Neuronal stem cell (in vitro differentiated cells): ENCODE measurements around the gene SVOPL.

Source experiments
- DNase-seq: peaks from one replicate; pipeline ENCODE4 v3.0.0-alpha.2; 2013; ENCODE audit warnings: low spot score
- H2AFZ ChIP-seq: one replicate; pipeline ENCODE4 v1.6.1; 2013; ENCODE audit warnings: mild to moderate bottlenecking, low read length, inconsistent platforms
- H2AK5ac ChIP-seq: 2 replicates; pipeline ENCODE4 v1.6.1; 2013; ENCODE audit warnings: low read depth, mild to moderate bottlenecking, inconsistent platforms, low read length, moderate library complexity, mixed read lengths
- H2BK120ac ChIP-seq: 2 replicates; pipeline ENCODE4 v1.6.1; 2013; ENCODE audit warnings: low read depth, mild to moderate bottlenecking, inconsistent platforms, low read length, moderate library complexity, mixed read lengths
- H2BK12ac ChIP-seq: one replicate; pipeline ENCODE4 v1.6.1; 2013; ENCODE audit warnings: low read length, inconsistent platforms
- H2BK15ac ChIP-seq: 2 replicates; pipeline ENCODE4 v1.6.1; 2013; ENCODE audit warnings: mild to moderate bottlenecking, low read length, inconsistent platforms, mixed read lengths
- H2BK5ac ChIP-seq: one replicate; pipeline ENCODE4 v1.6.1; 2013; ENCODE audit warnings: inconsistent platforms, mild to moderate bottlenecking, low read length, moderate library complexity
- H3K14ac ChIP-seq: one replicate; pipeline ENCODE4 v1.6.1; 2013; ENCODE audit warnings: low read length, inconsistent platforms
- H3K18ac ChIP-seq: 2 replicates; pipeline ENCODE4 v1.6.1; 2013; ENCODE audit warnings: low read length, inconsistent platforms
- H3K23ac ChIP-seq: 2 replicates; pipeline ENCODE4 v1.6.1; 2013; ENCODE audit warnings: low read depth, mild to moderate bottlenecking, mixed read lengths, low read length, inconsistent platforms; ENCODE audit not compliant: poor library complexity
- H3K27ac ChIP-seq: replicated peaks from 3 replicates; pipeline ENCODE4 v1.5.1; 2013; ENCODE audit warnings: low read length, inconsistent platforms
- H3K27me3 ChIP-seq, 3 experiments: 2 replicates each; pipeline ENCODE4 v1.6.1; 2013; ENCODE audit warnings: low read length in 3 of 3, mild to moderate bottlenecking in 2 of 3, inconsistent platforms in 1 of 3, low read depth in 1 of 3, mixed read lengths in 1 of 3, moderate library complexity in 1 of 3; ENCODE audit not compliant: control insufficient read depth in 3 of 3, insufficient read depth in 3 of 3
- H3K36me3 ChIP-seq, 2 donors: replicated peaks in 1 of 2; 2 replicates each; pipeline ENCODE4 v1.6.1; 2013; ENCODE audit warnings: low read length in 2 of 2; ENCODE audit not compliant: control insufficient read depth in 2 of 2, insufficient read depth in 2 of 2
- H3K4ac ChIP-seq: 2 replicates; pipeline ENCODE4 v1.6.1; 2013; ENCODE audit warnings: inconsistent platforms, mild to moderate bottlenecking, low read length, moderate library complexity
- H3K4me1 ChIP-seq, 2 donors: 1 replicate in 1 of 2; 2 replicates in 1 of 2; pipeline ENCODE4 v1.6.1; 2013; ENCODE audit warnings: low read length in 2 of 2, low read depth in 1 of 2; ENCODE audit not compliant: control insufficient read depth in 2 of 2, insufficient read depth in 1 of 2
- H3K4me2 ChIP-seq: one replicate; pipeline ENCODE4 v1.6.1; 2013; ENCODE audit warnings: mild to moderate bottlenecking, low read length, inconsistent platforms; ENCODE audit not compliant: insufficient read depth, poor library complexity, severe bottlenecking
- H3K4me3 ChIP-seq, 2 donors: 2 replicates each; pipeline ENCODE4 v1.5.1; 2013; ENCODE audit warnings: low read length in 2 of 2, mild to moderate bottlenecking in 2 of 2, inconsistent platforms in 1 of 2, moderate library complexity in 1 of 2
- H3K79me1 ChIP-seq: one replicate; pipeline ENCODE4 v1.6.1; 2013; ENCODE audit warnings: low read depth, mild to moderate bottlenecking, inconsistent platforms, low read length, moderate library complexity
- H3K9ac ChIP-seq: one replicate; pipeline ENCODE4 v1.6.1; 2013; ENCODE audit warnings: mild to moderate bottlenecking, low read depth, low read length, inconsistent platforms; ENCODE audit not compliant: poor library complexity
- H3K9me3 ChIP-seq, 2 donors: replicated peaks in 1 of 2; 2 replicates each; pipeline versions ENCODE3 to v1.6.1; 2013; ENCODE audit warnings: low read length in 2 of 2, mild to moderate bottlenecking in 2 of 2, inconsistent platforms in 1 of 2, low read depth in 1 of 2, mixed read lengths in 1 of 2, moderate library complexity in 1 of 2; ENCODE audit not compliant: control insufficient read depth in 2 of 2, insufficient read depth in 1 of 2
- H4K8ac ChIP-seq: one replicate; pipeline ENCODE4 v1.6.1; 2013; ENCODE audit warnings: low read depth, mild to moderate bottlenecking, inconsistent platforms, low read length, moderate library complexity
- H4K91ac ChIP-seq: one replicate; pipeline ENCODE4 v1.6.1; 2013; ENCODE audit warnings: low read length, low read depth, mild to moderate bottlenecking, inconsistent platforms; ENCODE audit not compliant: poor library complexity
- WGBS, 2 donors: extraction: QIAGEN DNeasy Blood & Tissue Kit; methylation state at CpG; one replicate each; pipeline ENCODE4 v1.1.7; 2013; ENCODE audit warnings: missing lambda C conversion rate in 2 of 2, mixed read lengths in 1 of 2; ENCODE audit not compliant: insufficient read length in 2 of 2, insufficient replicate concordance in 1 of 2; ENCODE audit errors: extremely low coverage in 2 of 2; 5-methylcytosine and 5-hydroxymethylcytosine counted together

Gene SVOPL

GRCh38 chr7:138565451-138566114, 135.6 kb downstream of the SVOPL start:
- no peak overlapping the region for H2AFZ ChIP-seq
- H3K23ac ChIP-seq = no peak overlapping the region
- H4K8ac ChIP-seq = no peak overlapping the region
- peaks cover 63 to 100% of the 10 kb centered on the region in 2 donors for H3K36me3 ChIP-seq
- no peak overlapping the region for H2BK12ac ChIP-seq
- H3K27me3 ChIP-seq = no peaks in the 10 kb centered on the region
- no peak overlapping the region for H2BK5ac ChIP-seq
- no CpG with 5 or more reads among the region's 8 CpGs for WGBS, 2 donors
- H2BK15ac ChIP-seq = no peak overlapping the region
- no peak overlapping the region for H2BK120ac ChIP-seq
- no peak overlapping the region for H3K4ac ChIP-seq
- no peak overlapping the region for H3K27ac ChIP-seq
- H3K4me1 ChIP-seq = no peaks in the 10 kb centered on the region
- no peak overlapping the region for H3K4me3 ChIP-seq
- no peak overlapping the region for H3K18ac ChIP-seq
- H3K9me3 ChIP-seq = peaks cover 41 to 50% of the 10 kb centered on the region in 2 donors
- no peak overlapping the region for H2AK5ac ChIP-seq
- no peak overlapping the region for H3K4me2 ChIP-seq
- peaks cover 2% of the 10 kb centered on the region for H3K79me1 ChIP-seq
- H3K14ac ChIP-seq = no peak overlapping the region
- H4K91ac ChIP-seq = no peak overlapping the region
- no peak for DNase-seq
- H3K9ac ChIP-seq = no peak overlapping the region

GRCh38 chr7:138565071-138565450, 136.1 kb downstream of the SVOPL start:
- Histone ChIP-seq H3K23ac (no peak overlapping the region), H3K18ac (no peak overlapping the region), H2BK15ac (no peak overlapping the region), H2BK5ac (no peak overlapping the region), H3K9me3 (peaks cover 41 to 50% of the 10 kb centered on the region in 2 donors), H3K79me1 (peaks cover 2% of the 10 kb centered on the region), H3K14ac (no peak overlapping the region), H3K4ac (no peak overlapping the region), H3K27ac (no peak overlapping the region), H4K8ac (no peak overlapping the region), H3K27me3 (no peaks in the 10 kb centered on the region), H3K36me3 (peaks cover 67 to 100% of the 10 kb centered on the region in 2 donors), H3K4me3 (no peak overlapping the region), H2AFZ (no peak overlapping the region), H3K4me1 (no peaks in the 10 kb centered on the region), H2BK120ac (no peak overlapping the region), H3K9ac (no peak overlapping the region), H2AK5ac (no peak overlapping the region), H3K4me2 (no peak overlapping the region), H2BK12ac (no peak overlapping the region), H4K91ac (no peak overlapping the region)
- no CpG with 5 or more reads among the region's 8 CpGs for whole genome bisulfite sequencing, 2 donors
- no peak for DNase-seq

- no peak overlapping the region for H3K23ac ChIP-seq
- no peaks in the 10 kb centered on the region for H3K4me1 ChIP-seq
- no peak overlapping the region for H3K14ac ChIP-seq
- peaks cover 2% of the 10 kb centered on the region for H3K79me1 ChIP-seq
- no peak overlapping the region for H2AK5ac ChIP-seq
- no peak overlapping the region for H3K18ac ChIP-seq
- H3K4me2 ChIP-seq = no peak overlapping the region
- H4K91ac ChIP-seq = no peak overlapping the region
- no peak overlapping the region for H3K27ac ChIP-seq
- H3K36me3 ChIP-seq = peaks cover 70 to 100% of the 10 kb centered on the region in 2 donors
- peaks cover 43 to 57% of the 10 kb centered on the region in 2 donors for H3K9me3 ChIP-seq
- no peak for DNase-seq
- no peak overlapping the region for H2BK5ac ChIP-seq
- WGBS, 2 donors = no CpG with 5 or more reads among the region's 5 CpGs
- no peak overlapping the region for H3K4ac ChIP-seq
- H2AFZ ChIP-seq = no peak overlapping the region
- H4K8ac ChIP-seq = no peak overlapping the region
- no peak overlapping the region for H3K9ac ChIP-seq
- no peak overlapping the region for H2BK120ac ChIP-seq
- no peak overlapping the region for H2BK12ac ChIP-seq
- H3K27me3 ChIP-seq = no peaks in the 10 kb centered on the region
- no peak overlapping the region for H3K4me3 ChIP-seq
- no peak overlapping the region for H2BK15ac ChIP-seq
Observed at GRCh38 chr7:138564365-138564764, 136.8 kb downstream of the SVOPL start.

GRCh38 chr7:138563808-138564207, 137.4 kb downstream of the SVOPL start:
- Histone ChIP-seq H3K36me3 (peaks cover 74 to 100% of the 10 kb centered on the region in 2 donors), H3K4ac (no peak overlapping the region), H3K27ac (no peak overlapping the region), H3K18ac (no peak overlapping the region), H3K9me3 (peaks cover 43 to 62% of the 10 kb centered on the region in 2 donors), H3K9ac (no peak overlapping the region), H3K4me2 (no peak overlapping the region), H2BK5ac (no peak overlapping the region), H3K27me3 (no peaks in the 10 kb centered on the region), H2BK120ac (no peak overlapping the region), H3K4me1 (no peaks in the 10 kb centered on the region), H3K14ac (no peak overlapping the region), H2AK5ac (no peak overlapping the region), H2BK12ac (no peak overlapping the region), H3K4me3 (no peak overlapping the region), H3K79me1 (peaks cover 2% of the 10 kb centered on the region), H4K8ac (no peak overlapping the region), H4K91ac (no peak overlapping the region), H3K23ac (no peak overlapping the region), H2BK15ac (no peak overlapping the region), H2AFZ (no peak overlapping the region)
- no CpG with 5 or more reads among the region's 4 CpGs for WGBS, 2 donors
- no peak for DNase-seq
